Measurements from ENCODE around the gene ACTA2.
"Not testable (repeated sequence)": the region's sequence is repeated elsewhere in the genome, so short reads cannot be mapped to it uniquely, and the experiment has no call there.

ACTA2 gene

DNA sequence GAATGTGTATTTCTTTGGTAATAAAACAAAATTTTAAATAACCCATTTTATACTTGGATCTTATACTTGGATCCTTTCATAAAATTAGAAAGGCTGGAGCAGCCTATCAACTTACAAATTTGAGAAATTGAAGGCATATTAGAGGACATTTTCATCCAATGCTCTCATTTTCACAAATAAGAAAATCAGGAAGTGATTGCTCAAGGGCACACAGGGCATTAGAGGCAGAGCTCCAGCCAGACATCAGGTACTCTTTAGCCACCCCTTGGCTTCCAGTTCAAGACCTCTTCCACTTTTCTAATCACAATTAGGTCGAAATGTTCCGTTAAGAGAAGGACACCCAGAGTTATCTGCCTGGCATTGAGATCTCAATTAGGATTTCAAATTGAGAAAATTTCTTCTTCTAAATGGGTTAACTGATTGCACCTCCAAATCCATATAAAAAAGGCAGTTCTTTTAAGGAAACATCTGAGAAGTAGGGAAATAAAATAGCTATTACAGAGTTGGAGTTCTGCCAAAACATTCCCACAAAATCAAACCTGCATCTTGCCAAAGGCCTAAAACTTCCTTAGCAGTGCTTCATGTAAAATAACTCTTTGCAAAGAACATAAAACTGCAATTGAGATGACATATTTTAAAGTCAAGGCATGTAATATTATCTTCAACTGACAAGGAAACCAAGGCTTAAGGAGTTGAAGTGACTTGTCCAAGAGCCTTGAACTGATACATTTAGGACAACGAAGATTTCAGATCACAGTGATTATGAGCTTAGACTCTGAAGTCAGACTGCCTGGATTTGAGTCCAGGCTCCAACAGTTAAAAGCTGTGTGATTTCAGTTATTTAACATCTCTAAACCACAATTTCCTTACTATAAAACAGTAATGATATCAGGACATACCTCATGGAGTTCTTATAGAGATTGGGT is 2.4 kb downstream of the ACTA2 start:
- no peak for DNase-seq (ENCODE audit: low spot score)

DNA sequence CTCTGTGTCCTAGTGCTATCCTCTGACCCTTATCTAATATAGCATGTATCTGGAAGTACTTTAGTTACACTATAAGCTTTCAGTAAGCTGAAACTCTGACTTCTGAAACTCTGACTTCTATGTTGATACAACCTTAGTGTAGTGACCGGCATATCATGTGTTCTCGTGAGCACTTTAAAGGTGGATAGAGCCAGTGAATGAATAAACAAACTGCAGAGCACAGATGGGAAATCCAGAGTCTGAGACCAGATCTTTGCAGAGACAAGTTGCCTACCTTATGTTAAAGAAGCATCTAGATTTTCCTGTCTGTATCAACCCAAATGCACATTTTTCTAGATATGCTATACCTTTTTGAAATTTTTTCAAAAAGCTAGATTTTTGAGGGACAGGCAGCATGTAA is 3.5 kb downstream of the ACTA2 start:
- no peak for DNase-seq (ENCODE audit: low spot score)

DNA sequence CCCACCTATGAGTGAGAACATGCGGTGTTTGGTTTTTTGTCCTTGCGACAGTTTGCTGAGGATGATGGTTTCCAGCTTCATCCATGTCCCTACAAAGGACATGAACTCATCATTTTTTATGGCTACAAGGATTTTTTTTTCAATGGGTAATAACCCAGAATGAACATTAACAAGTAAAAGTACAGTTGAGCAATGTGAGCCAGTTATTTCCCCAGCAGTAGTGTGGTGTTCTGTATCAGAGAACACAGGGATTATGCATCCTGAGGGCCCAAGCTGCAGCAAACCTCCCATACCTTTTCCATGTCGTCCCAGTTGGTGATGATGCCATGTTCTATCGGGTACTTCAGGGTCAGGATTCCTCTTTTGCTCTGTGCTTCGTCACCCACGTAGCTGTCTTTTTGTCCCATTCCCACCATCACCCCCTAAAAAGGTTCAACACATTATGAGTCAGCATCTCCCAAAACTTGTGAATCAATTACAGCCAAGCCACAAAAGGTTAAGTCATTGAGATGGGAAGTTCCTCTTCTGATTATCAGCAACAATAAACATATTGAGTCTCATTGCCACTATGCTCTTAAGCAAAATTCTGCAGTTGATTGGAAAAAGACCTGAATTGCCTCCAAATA is 5.5 kb downstream of the ACTA2 start:
- no peak for DNase-seq (ENCODE audit: low spot score)

DNA sequence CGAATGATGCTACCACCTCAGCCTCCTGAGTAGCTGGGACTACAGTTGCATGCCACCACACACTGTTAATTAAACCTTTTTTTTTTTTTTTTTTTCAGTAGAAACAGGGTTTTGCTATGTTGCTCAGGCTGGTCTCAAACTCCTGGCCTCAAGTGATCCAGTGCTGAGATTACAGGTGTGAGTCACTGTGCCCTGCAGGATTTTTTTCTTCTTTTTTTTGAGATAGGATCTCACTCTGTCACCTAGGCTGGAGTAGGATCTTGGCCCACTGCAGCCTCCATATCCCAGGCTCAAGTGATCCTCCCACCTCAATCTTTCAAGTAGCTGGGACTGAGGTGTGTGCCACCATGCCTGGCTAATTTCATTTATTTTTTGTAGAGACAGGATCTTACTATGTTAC is 6.4 kb downstream of the ACTA2 start:
- DNase-seq (ENCODE audit: low spot score), result no peak

DNA sequence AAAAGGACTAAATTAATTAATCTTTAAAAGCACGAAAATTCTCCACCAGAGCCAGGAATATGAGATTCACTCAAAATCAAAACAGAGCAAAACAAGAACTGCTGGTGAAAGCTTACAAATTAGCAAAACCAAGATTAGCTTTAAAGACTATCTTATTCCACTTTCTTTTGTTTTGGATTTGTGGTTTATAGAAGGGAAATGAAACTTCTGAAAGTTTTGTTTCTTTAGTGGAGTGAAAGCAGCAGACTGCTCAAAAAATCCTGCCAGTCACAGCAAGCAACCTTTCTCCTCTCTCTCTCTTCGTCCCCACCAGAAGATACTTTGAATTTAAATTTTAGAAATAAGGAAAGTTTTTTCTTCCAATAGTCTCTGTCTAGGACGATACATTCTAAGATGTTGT is 7.8 kb downstream of the ACTA2 start:
- no peak for DNase-seq (ENCODE audit: low spot score)

DNA sequence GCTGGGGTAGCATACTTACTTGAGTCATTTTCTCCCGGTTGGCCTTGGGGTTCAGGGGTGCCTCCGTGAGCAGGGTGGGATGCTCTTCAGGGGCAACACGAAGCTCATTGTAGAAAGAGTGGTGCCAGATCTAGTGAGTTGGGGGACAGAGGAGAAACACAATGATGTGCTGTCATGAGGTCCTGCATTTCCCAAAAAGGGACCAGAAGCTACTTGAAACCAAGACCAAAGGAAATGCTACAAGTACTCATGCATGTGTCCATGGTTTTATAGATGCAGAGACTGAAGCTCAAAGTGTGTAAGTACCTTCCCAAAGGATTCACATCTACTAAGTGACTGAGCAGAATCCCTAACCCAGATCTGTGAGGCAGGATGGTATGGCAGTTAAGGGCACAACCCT is 8.8 kb downstream of the ACTA2 start:
- no peak for DNase-seq (ENCODE audit: low spot score)

DNA sequence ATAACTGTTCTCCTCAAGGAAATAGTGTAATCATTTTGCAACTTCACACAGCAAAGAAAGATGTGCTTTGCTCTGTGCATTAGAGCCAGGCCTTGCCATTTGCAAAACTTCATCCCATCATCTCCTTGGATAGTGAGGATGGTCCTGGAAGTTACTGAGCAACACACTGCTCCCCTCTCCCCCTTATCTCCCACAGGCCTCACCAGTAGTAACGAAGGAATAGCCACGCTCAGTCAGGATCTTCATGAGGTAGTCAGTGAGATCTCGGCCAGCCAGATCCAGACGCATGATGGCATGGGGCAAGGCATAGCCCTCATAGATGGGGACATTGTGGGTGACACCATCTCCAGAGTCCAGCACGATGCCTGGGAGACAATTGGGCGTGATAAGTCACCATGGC is 11.5 kb downstream of the ACTA2 start:
- DNase-seq (ENCODE audit: low spot score), result no peak

DNA sequence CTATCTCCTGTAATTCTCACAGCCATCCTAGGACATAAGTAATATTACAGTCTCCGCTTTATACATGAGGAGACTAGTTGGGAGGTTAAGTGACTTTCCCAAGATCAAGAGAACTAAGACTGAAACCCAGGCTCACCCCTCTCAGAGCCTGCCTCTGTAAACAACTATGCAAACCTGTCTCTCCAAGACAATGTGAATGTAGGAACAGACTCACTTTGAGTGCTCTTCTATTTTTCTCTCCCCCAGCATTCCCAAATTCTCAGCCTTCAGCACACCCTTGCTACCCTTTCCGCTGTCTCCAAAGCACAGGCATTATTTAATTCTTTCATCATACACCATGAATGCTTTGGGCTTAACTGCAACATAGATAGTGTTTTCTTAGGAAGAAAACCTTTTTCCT is 13.6 kb downstream of the ACTA2 start:
- no peak for DNase-seq (ENCODE audit: low spot score)

DNA sequence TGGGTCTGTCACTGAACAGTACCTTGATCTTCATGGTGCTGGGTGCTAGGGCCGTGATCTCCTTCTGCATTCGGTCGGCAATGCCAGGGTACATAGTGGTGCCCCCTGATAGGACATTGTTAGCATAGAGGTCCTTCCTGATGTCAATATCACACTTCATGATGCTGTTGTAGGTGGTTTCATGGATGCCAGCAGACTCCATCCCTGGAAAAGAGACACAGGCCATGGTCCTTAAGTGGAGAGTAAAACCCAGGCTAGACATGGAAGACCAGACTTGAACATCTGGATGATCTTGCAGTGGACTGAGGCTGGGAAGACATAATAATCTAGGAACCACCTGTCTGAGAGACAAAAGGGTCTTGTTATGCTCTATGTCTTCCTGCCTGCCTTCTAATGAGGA is 14.5 kb downstream of the ACTA2 start:
- no peak for DNase-seq (ENCODE audit: low spot score)

DNA sequence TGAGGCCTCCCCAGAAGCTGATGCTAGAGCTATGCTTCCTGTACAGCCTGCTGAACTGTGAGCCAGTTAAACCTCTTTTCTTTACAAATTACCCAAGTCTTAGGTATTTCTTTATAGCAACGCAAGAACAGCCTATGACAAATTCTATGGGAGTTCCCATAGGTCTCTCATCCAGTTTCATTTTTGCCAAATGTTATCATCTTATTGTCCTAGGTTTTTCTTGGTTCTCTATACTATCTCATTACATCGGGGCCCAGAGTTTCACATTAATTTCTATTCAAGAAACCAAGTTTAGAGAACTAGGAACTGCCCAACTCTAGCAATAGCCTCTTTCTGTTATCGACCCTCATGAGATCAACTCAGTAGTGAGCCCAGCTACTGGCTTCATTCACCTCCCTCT is 15.9 kb downstream of the ACTA2 start:
- no peak for DNase-seq (ENCODE audit: low spot score)

DNA sequence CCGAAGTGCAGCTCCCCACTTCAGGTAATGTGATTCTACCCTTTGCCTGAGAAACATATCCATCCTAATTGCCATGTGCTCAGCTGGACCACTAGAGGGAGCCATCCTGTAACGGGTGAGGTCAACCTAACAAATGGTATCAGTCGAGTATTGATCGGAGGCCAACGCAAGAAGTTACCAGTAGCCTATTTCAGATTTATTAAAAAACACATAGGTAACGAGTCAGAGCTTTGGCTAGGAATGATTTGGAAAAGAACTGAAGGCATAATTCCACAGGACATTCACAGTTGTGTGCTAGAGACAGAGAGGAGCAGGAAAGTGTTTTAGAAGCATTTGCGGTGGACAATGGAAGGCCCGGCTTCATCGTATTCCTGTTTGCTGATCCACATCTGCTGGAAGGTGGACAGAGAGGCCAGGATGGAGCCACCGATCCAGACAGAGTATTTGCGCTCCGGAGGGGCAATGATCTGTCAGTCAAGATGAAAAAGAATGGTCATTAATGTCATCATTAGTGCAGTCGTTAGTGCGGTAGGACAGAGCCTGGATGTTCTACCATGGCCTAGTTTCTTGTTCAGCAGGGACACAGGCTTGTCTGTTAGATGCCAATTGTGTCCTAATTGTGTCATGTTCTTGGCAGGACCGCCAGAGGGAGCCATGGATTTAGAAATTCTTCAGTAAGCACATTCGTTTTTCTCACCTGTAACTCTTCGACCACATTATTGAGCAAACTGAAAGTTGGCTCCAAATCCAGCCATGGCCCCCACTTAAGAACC is 17.5 kb downstream of the ACTA2 start:
- DNase-seq (ENCODE audit: low spot score), result peak; percentile 67

DNA sequence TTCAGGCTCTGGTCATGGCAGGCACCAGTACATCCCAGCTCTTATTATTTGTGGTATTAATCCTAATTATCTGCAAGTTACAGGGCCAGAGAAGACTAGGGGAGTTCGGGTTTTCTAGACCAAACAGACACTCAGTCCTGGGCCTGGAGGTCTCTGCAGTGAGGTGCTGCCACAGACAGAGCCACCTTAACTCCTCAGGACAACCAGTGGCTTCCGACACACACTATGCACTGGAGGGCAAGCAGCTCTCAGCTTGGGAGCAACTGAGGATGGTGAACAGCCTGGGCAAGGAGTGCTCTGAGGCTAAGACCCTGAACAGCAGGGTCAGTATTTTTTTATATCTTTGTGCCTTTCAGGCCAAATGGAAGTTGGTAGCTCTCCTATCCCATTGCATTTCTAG is 19.0 kb downstream of the ACTA2 start:
- no peak for DNase-seq (ENCODE audit: low spot score)

DNA sequence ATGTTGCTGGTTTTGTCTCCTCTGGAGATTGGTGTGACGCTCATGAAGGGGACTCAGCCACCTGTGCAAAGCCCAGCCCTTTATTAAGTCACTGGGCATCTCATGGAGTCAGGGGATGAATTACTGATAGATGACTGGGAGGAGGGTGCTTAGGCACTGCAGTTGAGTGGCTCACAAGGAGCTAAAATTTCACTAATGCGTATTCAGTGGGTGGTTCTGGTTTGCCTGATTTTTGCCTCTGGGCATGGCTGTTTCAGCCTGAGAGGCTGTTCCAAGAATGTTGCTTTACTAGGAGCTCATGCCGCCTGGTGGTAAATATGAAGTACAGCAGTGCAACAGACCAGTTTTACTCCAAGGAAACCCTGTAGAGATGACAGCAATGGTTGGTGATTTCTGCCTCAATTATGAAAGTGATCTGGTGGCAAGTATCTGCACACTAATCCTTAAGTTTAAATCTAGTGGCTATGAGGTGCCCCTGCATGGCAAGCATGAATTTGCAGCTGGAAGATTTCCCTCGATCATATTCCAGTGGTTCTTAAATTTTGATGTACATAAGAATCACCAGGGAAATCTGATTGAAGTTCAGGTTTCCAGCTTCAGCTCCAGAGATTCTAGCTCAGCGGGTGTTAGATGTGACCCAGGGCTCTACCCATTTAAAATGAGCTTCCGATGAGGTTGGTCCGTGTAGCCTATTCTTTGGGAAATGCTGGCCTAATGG is 19.9 kb downstream of the ACTA2 start:
- peak; percentile 85 for DNase-seq (ENCODE audit: low spot score)

DNA sequence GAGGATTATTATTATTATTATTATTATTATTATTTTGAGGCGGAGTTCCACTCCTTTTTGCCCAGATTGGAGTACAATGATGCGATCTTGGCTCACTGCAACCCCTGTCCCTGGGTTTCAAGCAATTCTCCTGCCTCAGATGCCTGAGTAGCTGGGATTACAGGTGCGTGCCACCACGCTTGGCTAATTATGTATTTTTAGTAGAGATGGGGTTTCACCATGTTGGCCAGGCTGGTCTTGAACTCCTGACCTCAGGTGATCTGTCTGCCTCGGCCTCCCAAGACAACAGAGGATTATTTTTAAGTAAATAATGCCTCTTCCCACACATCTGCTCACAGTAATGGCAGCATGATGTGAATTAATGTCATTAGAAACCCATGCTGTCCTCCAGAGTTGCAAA is 20.5 kb downstream of the ACTA2 start:
- DNase-seq (ENCODE audit: low spot score), result not testable (repeated sequence)

DNA sequence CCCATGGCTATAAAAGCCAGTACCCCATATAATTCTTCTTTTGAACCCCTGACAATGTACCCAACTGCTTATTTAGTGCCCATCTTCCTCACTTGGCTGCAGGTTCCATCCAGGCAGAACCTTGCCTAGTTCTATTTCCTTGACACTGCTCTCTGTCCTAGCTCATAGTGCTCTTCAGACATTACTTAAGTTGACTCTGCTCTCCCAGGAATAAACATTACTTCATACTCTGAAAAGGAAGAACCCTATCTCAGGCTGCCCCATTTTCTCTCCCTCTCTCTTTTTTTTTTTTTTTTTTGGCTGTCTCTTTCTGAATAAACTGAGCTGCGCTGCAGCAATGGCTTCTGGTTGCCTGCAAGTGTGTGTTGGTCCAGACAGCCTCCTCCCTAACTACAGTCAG is 21.0 kb downstream of the ACTA2 start:
- no peak for DNase-seq (ENCODE audit: low spot score)

DNA sequence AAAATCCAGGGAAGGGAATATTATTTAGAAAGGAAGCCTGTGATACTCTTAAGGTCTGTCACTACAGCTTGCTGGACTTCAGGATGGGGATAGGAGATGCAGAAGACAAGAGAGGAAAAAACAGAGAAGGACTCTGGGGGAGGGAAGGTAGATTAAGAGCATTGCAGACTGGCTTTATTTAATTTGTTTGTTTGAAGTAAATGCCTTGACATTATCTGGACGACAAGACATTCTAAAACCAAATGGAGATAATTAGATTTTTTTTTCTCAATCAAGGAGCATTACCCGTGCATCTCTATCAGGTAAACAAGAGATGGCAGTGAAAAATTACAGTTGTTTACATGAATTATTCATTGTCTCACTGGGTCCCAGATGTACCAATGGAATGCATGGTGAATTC is 24.3 kb downstream of the ACTA2 start:
- DNase-seq (ENCODE audit: low spot score), result no peak

DNA sequence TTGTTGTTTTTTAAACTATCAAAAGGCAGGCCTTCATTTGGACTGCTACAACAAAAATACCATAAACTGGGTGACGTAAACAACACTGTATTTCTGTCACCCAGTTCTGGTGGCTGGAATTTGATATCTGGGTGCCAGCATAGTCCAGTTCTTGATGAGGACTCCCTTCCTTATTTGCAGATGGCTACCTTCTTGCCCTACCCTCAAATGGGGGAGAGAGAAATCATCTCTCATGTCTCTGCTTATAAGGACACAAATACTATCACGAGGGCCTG is 25.2 kb downstream of the ACTA2 start:
- DNase-seq (ENCODE audit: low spot score), result no peak

DNA sequence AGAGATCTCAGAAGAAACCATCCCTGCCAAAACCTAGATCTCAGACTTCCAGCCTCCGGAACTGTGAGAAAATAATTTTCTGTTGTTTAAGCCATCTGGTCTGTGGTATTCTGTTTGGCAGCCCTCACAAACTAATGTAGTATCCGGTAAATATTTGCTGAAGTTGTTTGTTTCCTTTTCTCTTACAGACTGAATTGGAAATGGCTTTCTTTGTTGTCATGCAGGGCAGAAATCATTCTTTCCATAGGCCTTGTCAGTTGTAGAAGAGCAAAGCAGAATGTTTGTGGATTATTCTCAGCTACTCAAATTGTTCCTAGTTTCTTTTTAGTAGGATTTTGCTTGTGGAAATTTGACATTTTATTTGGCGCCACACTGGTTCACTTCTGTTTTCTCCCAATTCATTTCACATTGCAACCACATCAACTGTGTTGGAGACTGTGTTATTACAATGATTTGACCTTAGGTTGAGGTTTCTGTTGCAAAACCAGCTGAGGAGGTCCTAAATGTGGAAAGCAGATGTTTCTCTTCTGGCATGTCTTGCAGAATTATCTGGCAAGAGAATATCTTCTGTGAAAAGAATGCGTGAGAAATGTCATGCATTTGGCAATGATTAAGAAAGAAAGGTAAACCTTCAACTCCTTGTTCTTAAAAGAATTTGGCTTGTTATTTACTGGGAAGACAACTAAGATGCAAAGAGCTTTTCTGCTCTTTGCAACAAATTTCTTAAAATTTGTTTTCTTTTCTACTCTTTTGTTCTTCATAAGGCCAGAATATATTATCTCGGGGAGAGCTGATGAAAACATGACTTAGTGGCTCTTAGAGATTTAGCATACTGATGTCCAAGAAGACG is 25.8 kb downstream of the ACTA2 start:
- DNase-seq (ENCODE audit: low spot score), result peak; percentile 68

DNA sequence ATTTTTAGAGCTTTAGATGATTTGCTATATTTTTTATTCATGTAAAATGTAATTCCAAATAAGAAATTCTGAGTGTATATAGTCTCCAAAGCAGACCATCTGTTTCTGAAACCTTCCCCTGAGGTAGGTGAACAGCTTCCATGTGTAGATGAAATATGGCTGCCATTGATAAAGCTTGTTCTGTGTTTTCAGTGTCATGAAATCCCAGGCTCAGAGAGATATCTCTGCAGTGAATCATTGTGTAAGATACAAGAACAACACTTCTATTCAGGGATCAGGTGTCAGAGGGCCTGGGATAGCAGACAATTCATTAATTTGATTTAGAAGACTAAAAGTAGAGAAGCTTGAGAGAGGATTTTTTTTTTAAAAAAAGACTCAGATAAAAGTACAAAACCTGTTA is 29.1 kb downstream of the ACTA2 start:
- DNase-seq (ENCODE audit: low spot score), result no peak

DNA sequence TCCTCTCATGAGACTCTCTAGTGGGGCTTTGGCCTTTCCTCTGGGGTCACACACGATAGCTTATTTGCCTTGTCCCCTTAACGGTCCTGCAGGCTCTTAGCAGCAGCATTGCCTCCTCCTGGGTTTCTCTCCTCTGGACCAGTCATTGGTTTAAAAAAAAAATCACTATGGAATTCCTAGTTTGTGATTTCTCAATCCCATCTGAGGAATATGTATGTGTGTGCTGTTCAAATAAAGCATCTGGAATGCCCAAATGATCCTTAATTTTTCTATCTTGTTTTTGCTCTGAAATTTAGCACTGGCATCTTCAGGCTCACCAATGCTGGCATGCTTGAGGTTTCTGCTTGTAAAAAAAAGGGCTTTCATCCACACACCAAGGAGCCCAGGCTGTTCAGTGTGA is 30.5 kb downstream of the ACTA2 start:
- no peak for DNase-seq (ENCODE audit: low spot score)

DNA sequence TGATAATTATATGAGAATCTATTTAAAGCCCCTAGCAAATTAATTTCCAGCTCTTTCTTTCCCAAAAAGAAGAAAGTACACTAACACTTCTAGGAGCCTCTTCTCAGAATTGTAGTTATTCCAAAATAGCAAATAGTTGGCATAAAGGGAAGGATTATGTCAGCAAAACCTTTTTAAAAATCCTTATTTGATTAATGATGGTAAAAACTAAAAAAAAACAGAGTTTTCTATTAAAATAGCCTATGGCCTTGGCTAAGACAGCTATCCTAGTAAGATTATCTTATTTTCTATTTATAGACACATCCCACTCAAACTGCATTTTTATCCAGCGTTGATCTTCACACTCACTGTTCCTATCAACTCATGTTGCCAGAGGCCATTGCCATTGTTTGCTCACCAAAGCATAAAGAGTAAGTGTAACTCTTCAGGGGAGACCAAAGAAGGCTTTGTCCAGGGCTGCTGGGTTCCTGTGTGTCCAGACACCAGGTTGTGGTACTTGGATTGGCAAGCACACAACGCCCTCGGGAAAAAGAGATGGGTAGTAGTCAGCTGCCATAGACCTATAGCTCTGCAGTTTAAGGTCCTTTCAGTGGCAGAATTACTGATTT is 31.5 kb downstream of the ACTA2 start:
- no peak for DNase-seq (ENCODE audit: low spot score)
